Subcutaneous adipose tissue (tissue), 4 donors: ENCODE measurements around the gene NT5DC4. TPM values are rescaled to one million over a fixed set of nuclear protein-coding genes. Genes with fewer than 3 reads are reported as not detected.

Experiments used
- total RNA-seq, 4 donors: library from RNA; depleted of rRNA; stranded (reverse); fragments of >200 nt; gene quantifications; one replicate each; pipeline ENCODE4 v1.1.0, GENCODE V29; 2016
- TF ChIP-seq, protein P1 (sequence below): fragments of 450-650 bp; IDR thresholded peaks from one replicate; pipeline ENCODE4 v1.5.1; 2016; ENCODE audit warnings: low read depth, mild to moderate bottlenecking, control low read depth, antibody characterized with exemption, moderate library complexity

NT5DC4 gene
- total RNA-seq, 4 donors from 2014 or later = not detected

GRCh38 chr2:112699984-112700667 lies 20.7 kb upstream of the NT5DC4 start:
- TF ChIP-seq, protein P1, sequence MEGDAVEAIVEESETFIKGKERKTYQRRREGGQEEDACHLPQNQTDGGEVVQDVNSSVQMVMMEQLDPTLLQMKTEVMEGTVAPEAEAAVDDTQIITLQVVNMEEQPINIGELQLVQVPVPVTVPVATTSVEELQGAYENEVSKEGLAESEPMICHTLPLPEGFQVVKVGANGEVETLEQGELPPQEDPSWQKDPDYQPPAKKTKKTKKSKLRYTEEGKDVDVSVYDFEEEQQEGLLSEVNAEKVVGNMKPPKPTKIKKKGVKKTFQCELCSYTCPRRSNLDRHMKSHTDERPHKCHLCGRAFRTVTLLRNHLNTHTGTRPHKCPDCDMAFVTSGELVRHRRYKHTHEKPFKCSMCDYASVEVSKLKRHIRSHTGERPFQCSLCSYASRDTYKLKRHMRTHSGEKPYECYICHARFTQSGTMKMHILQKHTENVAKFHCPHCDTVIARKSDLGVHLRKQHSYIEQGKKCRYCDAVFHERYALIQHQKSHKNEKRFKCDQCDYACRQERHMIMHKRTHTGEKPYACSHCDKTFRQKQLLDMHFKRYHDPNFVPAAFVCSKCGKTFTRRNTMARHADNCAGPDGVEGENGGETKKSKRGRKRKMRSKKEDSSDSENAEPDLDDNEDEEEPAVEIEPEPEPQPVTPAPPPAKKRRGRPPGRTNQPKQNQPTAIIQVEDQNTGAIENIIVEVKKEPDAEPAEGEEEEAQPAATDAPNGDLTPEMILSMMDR = no peak

DNA sequence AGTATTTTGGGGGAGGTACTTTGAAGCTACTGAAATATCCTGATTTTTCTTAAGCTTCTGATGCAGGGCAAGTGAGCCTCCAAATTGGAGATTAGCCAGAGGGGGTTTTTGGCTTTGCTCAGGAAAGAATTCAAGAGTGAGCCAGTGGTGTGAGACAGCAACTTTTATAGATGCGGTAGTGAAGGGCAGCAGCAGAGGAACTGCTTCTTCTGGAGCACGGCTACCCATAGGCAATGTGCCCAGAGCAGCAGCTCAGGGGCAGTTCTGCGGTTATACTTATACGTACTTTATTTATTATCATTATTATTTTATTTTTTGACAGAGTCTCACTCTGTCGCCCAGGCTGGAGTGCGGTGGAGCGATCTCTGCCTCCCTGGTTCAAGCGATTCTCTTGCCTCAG lies 19.8 kb upstream of the NT5DC4 start:
- TF ChIP-seq, protein P1 = no peak

DNA sequence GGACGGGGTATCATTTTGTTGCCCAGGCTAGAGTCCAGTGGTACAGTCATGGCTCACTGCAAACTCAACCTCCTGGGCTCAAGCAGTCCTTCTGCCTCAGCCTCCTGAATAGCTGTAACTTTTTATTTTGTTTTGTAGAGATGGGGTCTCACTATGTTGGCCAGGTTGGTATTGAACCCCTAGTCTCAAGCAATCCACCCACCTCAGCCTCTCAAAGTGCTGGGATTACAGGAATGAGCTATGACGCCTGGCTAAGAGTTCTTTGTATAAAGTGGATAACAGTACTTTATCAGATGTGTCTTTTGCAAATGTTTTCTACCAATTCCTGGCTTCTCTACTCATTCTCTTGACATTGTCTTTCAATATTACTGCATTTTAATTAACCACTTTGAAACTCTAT lies 17.1 kb upstream of the NT5DC4 start:
- TF ChIP-seq, protein P1 = no peak

- TF ChIP-seq, protein P1 = no peak
These were observed 15.2 kb upstream of the NT5DC4 start for GRCh38 chr2:112705575-112705974.

GRCh38 chr2:112706170-112706664 lies 14.6 kb upstream of the NT5DC4 start:
- TF ChIP-seq, protein P1 = no peak

GRCh38 chr2:112708968-112709367 lies 11.9 kb upstream of the NT5DC4 start:
- TF ChIP-seq, protein P1 = no peak

DNA sequence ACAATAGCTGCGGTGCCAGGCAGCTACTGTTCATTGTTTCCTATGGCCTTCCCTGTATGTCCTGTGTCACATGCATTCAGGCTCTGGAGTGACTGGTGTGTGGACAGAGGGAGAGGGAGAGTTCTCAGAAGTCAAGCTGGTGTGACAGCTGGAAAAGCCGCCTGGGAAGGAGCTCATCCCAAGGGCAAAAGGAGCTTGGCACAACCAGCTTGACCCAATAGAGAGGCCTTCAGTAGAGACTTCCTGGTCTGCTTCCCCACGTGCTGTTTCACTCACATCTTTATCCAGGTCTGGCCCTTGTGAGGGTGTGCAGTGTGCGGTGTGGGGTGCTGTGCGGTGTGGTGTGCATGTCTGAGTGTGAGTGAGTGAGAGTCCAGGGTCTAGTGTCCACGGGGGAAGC lies 11.1 kb upstream of the NT5DC4 start:
- TF ChIP-seq, protein P1 = no peak
